Osteocyte (in vitro differentiated cells): ENCODE data around the gene NCR3LG1. TPM values are rescaled to one million over a fixed set of nuclear protein-coding genes. Genes with fewer than 3 reads are reported as not detected.

Experiments
- DNase-seq: peaks from one replicate; pipeline ENCODE4 v3.0.0; 2021; ENCODE audit warnings: mixed read lengths; ENCODE audit not compliant: unreplicated experiment; ENCODE audit errors: extremely low spot score
- H3K27ac Mint-ChIP-seq: one replicate; pipeline ENCODE4 v1.8.0; 2021; ENCODE audit warnings: mild to moderate bottlenecking, mixed read lengths; ENCODE audit not compliant: unreplicated experiment
- H3K27me3 Mint-ChIP-seq: one replicate; pipeline ENCODE4 v1.8.0; 2021; ENCODE audit warnings: mixed read lengths; ENCODE audit not compliant: unreplicated experiment
- H3K36me3 Mint-ChIP-seq: one replicate; pipeline ENCODE4 v1.8.0; 2021; ENCODE audit warnings: mixed read lengths; ENCODE audit not compliant: unreplicated experiment
- H3K4me1 Mint-ChIP-seq: one replicate; pipeline ENCODE4 v1.8.0; 2021; ENCODE audit warnings: mixed read lengths; ENCODE audit not compliant: unreplicated experiment
- H3K4me3 Mint-ChIP-seq: one replicate; pipeline ENCODE4 v1.8.0; 2021; ENCODE audit warnings: mild to moderate bottlenecking, moderate library complexity, mixed read lengths; ENCODE audit not compliant: unreplicated experiment
- H3K9me3 Mint-ChIP-seq: one replicate; pipeline ENCODE4 v1.8.0; 2021; ENCODE audit warnings: mixed read lengths; ENCODE audit not compliant: unreplicated experiment
- CTCF ChIP-seq: fragments of 200-600 bp; sonication (generic); IDR thresholded peaks from 2 replicates; pipeline ENCODE4 v1.5.0; 2021; ENCODE audit warnings: antibody characterized with exemption, mild to moderate bottlenecking, moderate library complexity
- total RNA-seq: library from RNA; stranded (reverse); gene quantifications from 2 replicates; pipeline ENCODE4 v1.2.1, GENCODE V29; 2021

NCR3LG1 gene
- total RNA-seq, 1 donor from 2014 or later = 7.5 TPM

- Mint-ChIP-seq H3K27me3 (peaks cover 46% of the 10 kb centered on the region), H3K9me3 (no peaks in the 10 kb centered on the region), H3K36me3 (no peaks in the 10 kb centered on the region), H3K4me3 (no peak overlapping the region), H3K4me1 (no peaks in the 10 kb centered on the region), H3K27ac (no peak overlapping the region)
- no peak for TF ChIP-seq CTCF
- no peak for DNase-seq
These were observed 62.7 kb downstream of the NCR3LG1 start for GRCh38 chr11:17414317-17414737.

GRCh38 chr11:17414992-17415391 lies 63.4 kb downstream of the NCR3LG1 start:
- DNase-seq = no peak
- H3K27ac Mint-ChIP-seq = no peak overlapping the region
- H3K9me3 Mint-ChIP-seq = no peaks in the 10 kb centered on the region
- H3K4me3 Mint-ChIP-seq = no peak overlapping the region
- H3K4me1 Mint-ChIP-seq = no peaks in the 10 kb centered on the region
- H3K27me3 Mint-ChIP-seq = peaks cover 52% of the 10 kb centered on the region
- no peaks in the 10 kb centered on the region for H3K36me3 Mint-ChIP-seq
- no peak for TF ChIP-seq CTCF

- Mint-ChIP-seq H3K27ac (no peak overlapping the region), H3K27me3 (peaks cover 57% of the 10 kb centered on the region), H3K4me3 (no peak overlapping the region), H3K9me3 (no peaks in the 10 kb centered on the region), H3K36me3 (no peaks in the 10 kb centered on the region), H3K4me1 (no peaks in the 10 kb centered on the region)
- TF ChIP-seq CTCF = no peak
- no peak for DNase-seq
These were observed 64.0 kb downstream of the NCR3LG1 start for GRCh38 chr11:17415523-17416104.

- no peak for TF ChIP-seq CTCF
- H3K4me3 Mint-ChIP-seq = no peak overlapping the region
- H3K4me1 Mint-ChIP-seq = no peaks in the 10 kb centered on the region
- no peak overlapping the region for H3K27ac Mint-ChIP-seq
- no peaks in the 10 kb centered on the region for H3K36me3 Mint-ChIP-seq
- DNase-seq = no peak
- no peaks in the 10 kb centered on the region for H3K9me3 Mint-ChIP-seq
- peaks cover 61% of the 10 kb centered on the region for H3K27me3 Mint-ChIP-seq
These were observed 64.9 kb downstream of the NCR3LG1 start for GRCh38 chr11:17416492-17416891.

- H3K27me3 Mint-ChIP-seq = peaks cover 68% of the 10 kb centered on the region
- TF ChIP-seq CTCF = no peak
- no peak overlapping the region for H3K27ac Mint-ChIP-seq
- no peaks in the 10 kb centered on the region for H3K9me3 Mint-ChIP-seq
- H3K4me3 Mint-ChIP-seq = no peak overlapping the region
- no peaks in the 10 kb centered on the region for H3K4me1 Mint-ChIP-seq
- no peak for DNase-seq
- no peaks in the 10 kb centered on the region for H3K36me3 Mint-ChIP-seq
These were observed 67.0 kb downstream of the NCR3LG1 start for GRCh38 chr11:17418444-17419081.
